Measurements from ENCODE around the gene TUBB1. TPM values are rescaled to one million over a fixed set of nuclear protein-coding genes. Genes with fewer than 3 reads are reported as not detected.

The TUBB1 gene
- total RNA-seq, 1 donor from 2014 or later: not detected

DNA sequence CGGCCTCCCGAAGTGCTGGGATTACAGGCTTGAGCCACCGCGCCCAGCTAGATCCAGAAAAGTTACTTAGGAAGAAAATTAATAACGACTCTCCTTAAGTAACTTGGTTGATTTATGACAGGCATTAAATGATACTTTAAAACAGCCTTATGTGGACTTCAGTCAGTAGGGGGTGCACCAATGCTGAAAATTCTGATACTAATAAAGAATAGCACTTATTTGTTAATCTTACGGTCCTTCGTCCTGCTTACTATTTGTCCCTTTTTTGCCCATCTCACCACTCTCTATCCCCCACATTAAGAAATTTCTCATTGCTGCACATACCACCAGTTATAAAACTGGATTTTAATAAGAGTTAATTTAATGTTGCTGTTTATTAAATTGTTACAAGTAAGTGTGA, 36.1 kb downstream of the TUBB1 start:
- no peak overlapping the region for H3K4me3 Mint-ChIP-seq (ENCODE audit: unreplicated experiment)
- no peaks in the 10 kb centered on the region for H3K9me3 Mint-ChIP-seq (ENCODE audit: unreplicated experiment)
- DNase-seq (ENCODE audit: low spot score): no peak
- no peak for TF ChIP-seq CTCF (IDR thresholded peaks at IDR 0.05; ENCODE audit: unreplicated experiment)
- peaks cover 2% of the 10 kb centered on the region for H3K27me3 Mint-ChIP-seq (ENCODE audit: unreplicated experiment)
- no peaks in the 10 kb centered on the region for H3K36me3 Mint-ChIP-seq (ENCODE audit: low read depth, unreplicated experiment)
- peaks cover 3% of the 10 kb centered on the region for H3K4me1 Mint-ChIP-seq (ENCODE audit: unreplicated experiment)
- no peak overlapping the region for H3K27ac Mint-ChIP-seq (ENCODE audit: unreplicated experiment)

- Mint-ChIP-seq H3K4me1 (ENCODE audit: unreplicated experiment) (no peaks in the 10 kb centered on the region), H3K9me3 (ENCODE audit: unreplicated experiment) (no peaks in the 10 kb centered on the region), H3K4me3 (ENCODE audit: unreplicated experiment) (no peak overlapping the region), H3K36me3 (ENCODE audit: low read depth, unreplicated experiment) (no peaks in the 10 kb centered on the region), H3K27me3 (ENCODE audit: unreplicated experiment) (no peaks in the 10 kb centered on the region), H3K27ac (ENCODE audit: unreplicated experiment) (no peak overlapping the region)
- no peak for TF ChIP-seq CTCF (IDR thresholded peaks at IDR 0.05; ENCODE audit: unreplicated experiment)
- DNase-seq (ENCODE audit: low spot score): no peak
Measured at GRCh38 chr20:59062081-59062480, 42.9 kb downstream of the TUBB1 start.

GRCh38 chr20:59063358-59064213, 44.4 kb downstream of the TUBB1 start:
- no peaks in the 10 kb centered on the region for H3K27me3 Mint-ChIP-seq (ENCODE audit: unreplicated experiment)
- H3K4me3 Mint-ChIP-seq (ENCODE audit: unreplicated experiment): no peak overlapping the region
- H3K9me3 Mint-ChIP-seq (ENCODE audit: unreplicated experiment): no peaks in the 10 kb centered on the region
- DNase-seq (ENCODE audit: low spot score): no peak
- H3K27ac Mint-ChIP-seq (ENCODE audit: unreplicated experiment): no peak overlapping the region
- no peak for TF ChIP-seq CTCF (IDR thresholded peaks at IDR 0.05; ENCODE audit: unreplicated experiment)
- H3K4me1 Mint-ChIP-seq (ENCODE audit: unreplicated experiment): no peaks in the 10 kb centered on the region
- H3K36me3 Mint-ChIP-seq (ENCODE audit: low read depth, unreplicated experiment): no peaks in the 10 kb centered on the region

DNA sequence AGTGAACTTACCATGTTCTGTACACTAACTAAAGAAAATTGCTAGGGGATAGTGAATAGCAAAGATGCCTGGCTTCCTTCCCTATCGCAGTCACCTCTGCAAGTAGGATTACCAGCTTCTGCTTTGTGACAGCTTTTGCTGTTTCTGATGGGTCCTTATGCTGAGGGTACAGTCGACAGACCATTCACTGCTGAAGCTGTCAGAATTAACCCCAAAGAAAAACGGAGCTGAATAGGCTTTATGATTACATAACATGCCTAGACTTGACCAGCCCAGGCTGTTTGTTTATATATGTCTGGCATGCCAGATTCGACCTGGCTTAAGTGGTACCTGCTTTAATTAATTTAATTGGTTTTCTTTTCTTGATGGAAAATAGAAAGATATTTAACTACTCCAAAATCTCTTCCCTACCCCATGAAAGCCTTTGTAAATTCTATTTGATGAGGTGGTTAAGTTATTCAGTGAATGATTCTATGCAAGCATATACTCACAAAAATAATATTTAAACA, 45.0 kb downstream of the TUBB1 start:
- Mint-ChIP-seq H3K4me3 (ENCODE audit: unreplicated experiment) (no peak overlapping the region), H3K9me3 (ENCODE audit: unreplicated experiment) (no peaks in the 10 kb centered on the region), H3K27ac (ENCODE audit: unreplicated experiment) (no peak overlapping the region), H3K4me1 (ENCODE audit: unreplicated experiment) (no peaks in the 10 kb centered on the region), H3K36me3 (ENCODE audit: low read depth, unreplicated experiment) (no peaks in the 10 kb centered on the region), H3K27me3 (ENCODE audit: unreplicated experiment) (no peaks in the 10 kb centered on the region)
- no peak for TF ChIP-seq CTCF (IDR thresholded peaks at IDR 0.05; ENCODE audit: unreplicated experiment)
- DNase-seq (ENCODE audit: low spot score): no peak

DNA sequence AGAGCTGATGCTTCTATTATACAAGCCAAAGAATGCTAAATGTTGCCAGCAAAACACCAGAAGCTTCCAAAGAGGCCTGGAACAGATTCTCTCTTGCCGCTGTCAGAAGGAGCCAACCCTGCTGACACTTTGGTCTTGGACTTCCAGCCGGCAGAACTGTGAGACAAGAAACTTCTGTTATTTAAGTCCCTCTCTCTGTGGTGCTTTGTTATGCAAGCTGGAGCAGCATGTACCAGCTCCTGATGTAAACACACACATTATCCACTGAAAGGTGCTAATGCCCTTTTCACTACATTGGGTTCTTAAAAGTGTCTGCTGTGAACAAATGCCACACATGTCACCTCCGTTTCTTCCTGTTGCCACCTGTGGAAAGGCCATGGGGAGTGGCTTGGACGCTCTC, 49.3 kb downstream of the TUBB1 start:
- H3K9me3 Mint-ChIP-seq (ENCODE audit: unreplicated experiment): no peaks in the 10 kb centered on the region
- no peak overlapping the region for H3K4me3 Mint-ChIP-seq (ENCODE audit: unreplicated experiment)
- H3K27me3 Mint-ChIP-seq (ENCODE audit: unreplicated experiment): no peaks in the 10 kb centered on the region
- no peak overlapping the region for H3K27ac Mint-ChIP-seq (ENCODE audit: unreplicated experiment)
- no peaks in the 10 kb centered on the region for H3K36me3 Mint-ChIP-seq (ENCODE audit: low read depth, unreplicated experiment)
- TF ChIP-seq CTCF (IDR thresholded peaks at IDR 0.05; ENCODE audit: unreplicated experiment): no peak
- no peaks in the 10 kb centered on the region for H3K4me1 Mint-ChIP-seq (ENCODE audit: unreplicated experiment)
- DNase-seq (ENCODE audit: low spot score): no peak

All from endothelial cell (in vitro differentiated cells).